B cell (primary cell): ENCODE data around the gene MED20. TPM values are rescaled to one million over a fixed set of nuclear protein-coding genes. Genes with fewer than 3 reads are reported as not detected.

ENCODE experiments used
- ATAC-seq: fragments of 200-7000 bp; cut with Tn5 transposase; one replicate; pipeline ENCODE4 v1.10.0; 2021; ENCODE audit warnings: low read depth, mild to moderate bottlenecking, moderate number of reproducible peaks, moderate library complexity
- CTCF ChIA-PET: fragments of 350-600 bp; sonication (Branson Sonifier 250); formaldehyde crosslinking; loops from one replicate; lab custom pipeline; 2021; ENCODE audit warnings: antibody characterized with exemption, inconsistent platforms; lab: Charles Lee
- POLR2A ChIA-PET: fragments of 350-600 bp; sonication (Branson Sonifier 250); formaldehyde crosslinking; loops from one replicate; lab custom pipeline; 2021; ENCODE audit warnings: antibody characterized with exemption; lab: Charles Lee
- DNase-seq: peaks from one replicate; pipeline ENCODE4 v3.0.0; 2013
- H2AFZ ChIP-seq: 2 replicates; pipeline ENCODE4 v1.6.1; 2012; ENCODE audit warnings: mild to moderate bottlenecking, low read depth, low read length; ENCODE audit not compliant: insufficient read depth, poor library complexity, severe bottlenecking
- H3K27ac ChIP-seq, 2 donors: 1 replicate in 1 of 2; 2 replicates in 1 of 2; pipeline ENCODE4 v1.5.1; 2012 to 2013; ENCODE audit warnings: low read length in 2 of 2, mild to moderate bottlenecking in 2 of 2, moderate library complexity in 1 of 2
- H3K27me3 ChIP-seq, 4 experiments: fragments of 200-600 bp in 1 of 4; sonication (generic) in 1 of 4; replicated peaks in 1 of 4; 1 replicate in 2 of 4; 2 replicates in 2 of 4; pipeline versions ENCODE4 v1.6.1 to v1.7.0; 2013 to 2016; ENCODE audit warnings: low read length in 3 of 4, mild to moderate bottlenecking in 2 of 4, mixed read lengths in 1 of 4, moderate library complexity in 1 of 4; ENCODE audit not compliant: insufficient read depth in 4 of 4, control insufficient read depth in 3 of 4; ENCODE audit errors: control extremely low read depth in 1 of 4
- H3K36me3 ChIP-seq, 2 experiments: replicated peaks in 1 of 2; 1 replicate in 1 of 2; 2 replicates in 1 of 2; pipeline versions ENCODE4 v1.6.1 to v1.7.1; 2013; ENCODE audit warnings: low read length in 1 of 2; ENCODE audit not compliant: insufficient read depth in 2 of 2, control insufficient read depth in 1 of 2; ENCODE audit errors: control extremely low read depth in 1 of 2, extremely low read depth in 1 of 2
- H3K4me1 ChIP-seq, 2 donors: fragments of 200-600 bp in 1 of 2; sonication (generic) in 1 of 2; 1 replicate in 1 of 2; 2 replicates in 1 of 2; pipeline versions ENCODE4 v1.5.1 to v1.6.1; 2013 to 2017; ENCODE audit warnings: low read length in 2 of 2; ENCODE audit not compliant: control insufficient read depth in 2 of 2, insufficient read depth in 2 of 2
- H3K4me2 ChIP-seq: replicated peaks from 2 replicates; pipeline ENCODE3; 2012; ENCODE audit warnings: mild to moderate bottlenecking, low read depth, low read length; ENCODE audit not compliant: poor library complexity, severe bottlenecking
- H3K4me3 ChIP-seq, 5 experiments: fragments of 200-600 bp in 1 of 5; sonication (generic) in 1 of 5; 1 replicate in 3 of 5; 2 replicates in 2 of 5; pipeline versions ENCODE4 v1.5.1 to v1.7.0; 2011 to 2016; ENCODE audit warnings: low read length in 4 of 5, mild to moderate bottlenecking in 4 of 5, low read depth in 2 of 5, control low read depth in 1 of 5, moderate library complexity in 1 of 5; ENCODE audit not compliant: insufficient read depth in 1 of 5; ENCODE audit errors: control extremely low read depth in 1 of 5, extremely low read depth in 1 of 5
- H3K79me2 ChIP-seq: fragments of 200-600 bp; sonication (generic); one replicate; pipeline ENCODE4 v1.6.0; 2016; ENCODE audit warnings: low read length; ENCODE audit not compliant: control insufficient read depth, insufficient read depth
- H3K9ac ChIP-seq: fragments of 200-600 bp; sonication (generic); 2 replicates; pipeline ENCODE4 v1.6.1; 2017; ENCODE audit warnings: mild to moderate bottlenecking, low read length, moderate library complexity
- H3K9me3 ChIP-seq, 3 donors: one replicate each; pipeline versions ENCODE4 v1.6.1 to v1.7.1; 2013; ENCODE audit warnings: low read length in 2 of 3; ENCODE audit not compliant: control insufficient read depth in 2 of 3, insufficient read depth in 1 of 3; ENCODE audit errors: control extremely low read depth in 1 of 3
- H4K20me1 ChIP-seq: 2 replicates; pipeline ENCODE4 v1.6.0; 2012; ENCODE audit warnings: mild to moderate bottlenecking, low read length; ENCODE audit not compliant: insufficient read depth, control insufficient read depth, poor library complexity, severe bottlenecking
- H3K27ac Mint-ChIP-seq: one replicate; pipeline ENCODE4 v1.8.0; 2021; ENCODE audit warnings: mixed read lengths
- H3K27me3 Mint-ChIP-seq: one replicate; pipeline ENCODE4 v1.8.0; 2021; ENCODE audit warnings: mixed read lengths
- H3K4me1 Mint-ChIP-seq: one replicate; pipeline ENCODE4 v1.8.0; 2021; ENCODE audit warnings: mixed read lengths
- H3K4me3 Mint-ChIP-seq: one replicate; pipeline ENCODE4 v1.8.0; 2021; ENCODE audit warnings: mixed read lengths
- H3K9me3 Mint-ChIP-seq: one replicate; pipeline ENCODE4 v1.8.0; 2022; ENCODE audit warnings: mixed read lengths; ENCODE audit not compliant: insufficient read depth
- EZH2 ChIP-seq: IDR thresholded peaks from 2 replicates; pipeline ENCODE4 v1.6.1; 2012; ENCODE audit warnings: borderline replicate concordance, low read depth, mild to moderate bottlenecking, moderate library complexity, low read length; ENCODE audit not compliant: insufficient read depth, poor library complexity, severe bottlenecking
- WGBS: methylation state at CpG from one replicate; pipeline ENCODE4 v1.1.5; 2013; ENCODE audit warnings: missing lambda C conversion rate; ENCODE audit not compliant: insufficient coverage; 5-methylcytosine and 5-hydroxymethylcytosine counted together
- intact Hi-C: fragments of 100-400 bp; cut with micrococcal nuclease; formaldehyde crosslinking; loops from one replicate; pipeline ENCODE4 v1.10.0; 2022
- polyA minus RNA-seq: library from RNA; depleted of rRNA, polyadenylated mRNA; stranded (reverse); fragments of >200 nt; gene quantifications from 2 replicates; pipeline ENCODE4 v1.2.3, GENCODE V29; 2012
- polyA plus RNA-seq: library from polyadenylated mRNA; depleted of rRNA; stranded (reverse); fragments of >200 nt; gene quantifications from 2 replicates; pipeline ENCODE4 v1.2.3, GENCODE V29; 2012
- total RNA-seq, 2 donors: library from RNA; stranded (reverse); fragments of 120-200 nt in 1 of 2; gene quantifications; 1 replicate in 1 of 2; 2 replicates in 1 of 2; pipeline versions ENCODE4 v1.2.3 to v1.2.4, GENCODE V29; 2013 to 2022
- TF ChIP-seq, protein P1 (sequence below): fragments of 200-600 bp; IDR thresholded peaks from one replicate; pipeline ENCODE4 v1.8.0; 2022; ENCODE audit warnings: antibody characterized with exemption, mild to moderate bottlenecking

Gene MED20, protein sequence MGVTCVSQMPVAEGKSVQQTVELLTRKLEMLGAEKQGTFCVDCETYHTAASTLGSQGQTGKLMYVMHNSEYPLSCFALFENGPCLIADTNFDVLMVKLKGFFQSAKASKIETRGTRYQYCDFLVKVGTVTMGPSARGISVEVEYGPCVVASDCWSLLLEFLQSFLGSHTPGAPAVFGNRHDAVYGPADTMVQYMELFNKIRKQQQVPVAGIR
- total RNA-seq (18.2 and 24.2 TPM in 2 replicates), polyA plus RNA-seq (4.6 and 5.3 TPM in 2 replicates), polyA minus RNA-seq (7.8 and 12.8 TPM in 2 replicates)
- 12.8 TPM for total RNA-seq (2013)

GRCh38 chr6:41920921-41921711 lies at the start of gene MED20, which contains the start of gene BYSL:
TSS of gene MED20 (minus strand) at chr6:41921139. CDS start at chr6:41921018, 121 bp downstream.
TSS of gene BYSL (plus strand) at chr6:41921499. CDS start at chr6:41921563, 64 bp downstream.
- ATAC-seq (peak; percentile 93), DNase-seq (peak; percentile 98)
- WGBS: under 1% methylated on average over 55 of the region's 55 CpGs
- H3K4me3 ChIP-seq: peak within 1 kb of the TSS; percentile 67 to 99 (median 97)
- no peaks in the 10 kb centered on the region for H3K27me3 ChIP-seq
- H3K4me2 ChIP-seq: peak within 1 kb of the TSS; percentile 93
- peak within 1 kb of the TSS; percentile 96 for H3K9ac ChIP-seq
- H3K36me3 ChIP-seq: peaks cover 0 to 11% of the 10 kb centered on the region in 2 experiments
- Mint-ChIP-seq H3K27me3 (no peaks in the 10 kb centered on the region), H3K27ac (peak within 1 kb of the TSS; percentile 98), H3K9me3 (no peaks in the 10 kb centered on the region), H3K4me3 (peak within 1 kb of the TSS; percentile 98), H3K4me1 (peaks cover 47% of the 10 kb centered on the region)
- no peaks in the 10 kb centered on the region for H3K9me3 ChIP-seq
- H3K27ac ChIP-seq: peak within 1 kb of the TSS; percentile 91 to 96
- POLR2A ChIA-PET: interaction anchor here (0.5 to 1.7 kb wide), 11 partner anchors 19 to 861 kb away, joined by 3 to 13 read pairs (median 4); partner anchors contain the start of genes BICRAL, TAF8 and TOMM6
- TF ChIP-seq, protein P1, sequence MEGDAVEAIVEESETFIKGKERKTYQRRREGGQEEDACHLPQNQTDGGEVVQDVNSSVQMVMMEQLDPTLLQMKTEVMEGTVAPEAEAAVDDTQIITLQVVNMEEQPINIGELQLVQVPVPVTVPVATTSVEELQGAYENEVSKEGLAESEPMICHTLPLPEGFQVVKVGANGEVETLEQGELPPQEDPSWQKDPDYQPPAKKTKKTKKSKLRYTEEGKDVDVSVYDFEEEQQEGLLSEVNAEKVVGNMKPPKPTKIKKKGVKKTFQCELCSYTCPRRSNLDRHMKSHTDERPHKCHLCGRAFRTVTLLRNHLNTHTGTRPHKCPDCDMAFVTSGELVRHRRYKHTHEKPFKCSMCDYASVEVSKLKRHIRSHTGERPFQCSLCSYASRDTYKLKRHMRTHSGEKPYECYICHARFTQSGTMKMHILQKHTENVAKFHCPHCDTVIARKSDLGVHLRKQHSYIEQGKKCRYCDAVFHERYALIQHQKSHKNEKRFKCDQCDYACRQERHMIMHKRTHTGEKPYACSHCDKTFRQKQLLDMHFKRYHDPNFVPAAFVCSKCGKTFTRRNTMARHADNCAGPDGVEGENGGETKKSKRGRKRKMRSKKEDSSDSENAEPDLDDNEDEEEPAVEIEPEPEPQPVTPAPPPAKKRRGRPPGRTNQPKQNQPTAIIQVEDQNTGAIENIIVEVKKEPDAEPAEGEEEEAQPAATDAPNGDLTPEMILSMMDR: peak; percentile 93
- no peak for TF ChIP-seq EZH2
- H2AFZ ChIP-seq: peak within 1 kb of the TSS; percentile 98
- H3K79me2 ChIP-seq: peaks cover 81% of the 10 kb centered on the region
- H3K4me1 ChIP-seq: peaks cover 26 to 29% of the 10 kb centered on the region in 2 donors
- CTCF ChIA-PET: interaction anchor here (0.7 to 8.7 kb wide), 24 partner anchors 9 to 215 kb away, joined by 3 to 128 read pairs (median 6); partner anchors contain the start of genes CCND3, TAF8, TOMM6 and USP49
- intact Hi-C loops: loop anchor here (1.0 to 2.0 kb wide), 9 partner anchors 20 to 1138 kb away; partner anchors contain the start of genes CCND3, KLC4, MRPL2 and NFYA
- peaks cover 3% of the 10 kb centered on the region for H4K20me1 ChIP-seq
